NCI-H1694 (cell line): ENCODE data around the gene ING2.

Source experiments
- DNase-seq: peaks from one replicate; lab custom pipeline; 2025; lab: John Stamatoyannopoulos, UW

The ING2 gene

DNA sequence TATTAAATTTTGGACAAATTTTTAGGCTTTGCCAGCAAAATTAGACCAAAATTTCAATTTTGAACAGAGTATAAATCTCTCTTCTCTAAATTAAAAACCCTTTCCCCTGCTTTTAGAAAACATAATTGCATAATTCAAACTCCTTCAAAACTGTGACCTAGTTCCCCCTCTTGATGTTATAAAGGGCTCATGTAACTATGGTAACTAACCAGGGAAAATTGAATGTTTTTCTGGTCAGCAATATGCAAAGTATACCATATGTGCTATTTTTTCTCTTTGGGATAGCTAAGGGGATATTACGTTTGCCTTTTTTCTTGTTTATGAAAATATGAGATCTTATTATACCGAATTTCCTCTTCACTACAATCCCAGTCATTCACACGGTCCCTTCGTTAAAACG, 5.1 kb upstream of the ING2 start:
- DNase-seq = no peak

DNA sequence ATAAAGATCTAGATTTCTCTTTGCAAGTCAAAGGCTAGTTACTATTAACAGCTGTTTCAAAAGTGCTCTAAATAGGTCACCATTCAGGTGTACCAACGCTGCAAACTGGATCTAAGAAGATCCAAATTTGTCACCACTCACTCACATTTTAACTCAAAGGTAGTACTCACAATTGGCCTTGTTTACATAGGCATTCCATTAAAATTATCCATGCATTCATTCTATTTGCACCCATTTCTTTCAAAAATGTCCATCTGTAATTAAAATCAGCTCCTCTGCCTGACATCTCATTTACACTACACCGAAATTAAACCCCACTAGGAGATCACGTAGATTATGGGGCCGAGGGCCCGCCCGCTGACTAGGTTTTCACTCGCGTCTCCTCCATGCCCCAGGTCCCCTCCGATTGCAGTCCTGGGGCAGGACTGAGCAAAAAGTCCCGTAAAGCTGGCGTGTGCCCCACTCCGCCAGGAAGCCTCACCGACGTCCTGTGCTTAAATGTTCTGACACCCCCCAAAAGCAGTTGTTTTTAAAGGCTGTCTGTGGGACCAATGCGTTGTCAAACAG, 1.3 kb upstream of the ING2 start:
- DNase-seq = peak; percentile 14

DNA sequence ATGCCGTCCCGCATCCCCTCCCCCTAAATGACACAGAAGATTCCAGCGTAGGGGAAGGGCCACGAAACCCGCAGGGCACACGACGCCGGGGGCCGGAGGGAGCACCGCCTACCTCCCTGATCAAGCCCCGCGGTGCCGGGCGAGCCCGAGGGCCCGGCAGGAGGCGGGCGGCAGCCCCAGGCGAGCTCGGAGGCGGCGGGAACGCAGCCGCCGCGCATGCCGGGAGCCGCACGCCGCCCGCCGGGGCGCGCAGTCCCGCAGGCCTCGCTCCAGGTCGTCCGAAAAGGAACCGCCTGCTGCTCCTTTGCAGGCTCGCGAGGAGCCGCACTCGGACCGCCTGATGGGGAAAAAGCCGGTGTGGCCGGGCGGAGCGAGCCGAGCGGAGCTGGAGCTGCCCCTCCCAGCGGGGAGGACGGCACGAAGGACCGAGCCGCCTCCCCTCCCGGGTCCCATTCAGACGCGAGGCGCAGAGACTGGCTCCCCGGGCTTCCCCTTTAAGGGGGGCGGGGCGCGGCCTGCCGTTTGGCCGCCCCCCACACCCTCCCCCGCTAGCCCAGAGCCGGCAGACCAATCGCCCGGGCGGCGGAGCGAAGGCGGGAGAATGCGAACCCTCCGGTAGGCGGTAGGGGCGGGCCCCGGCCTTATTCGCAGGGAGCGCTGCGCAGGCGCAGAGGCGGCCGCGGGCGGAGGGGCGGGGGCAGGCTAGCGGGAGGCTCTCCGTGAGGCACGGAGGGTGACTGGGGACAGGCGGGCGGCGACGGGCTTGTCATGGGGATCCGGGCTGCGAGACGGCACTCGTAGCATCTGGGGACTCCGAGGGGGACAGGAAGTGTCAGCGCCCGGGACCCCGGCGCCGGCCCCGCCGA, 561 bp upstream of the ING2 start:
- DNase-seq = peak; percentile 87

DNA sequence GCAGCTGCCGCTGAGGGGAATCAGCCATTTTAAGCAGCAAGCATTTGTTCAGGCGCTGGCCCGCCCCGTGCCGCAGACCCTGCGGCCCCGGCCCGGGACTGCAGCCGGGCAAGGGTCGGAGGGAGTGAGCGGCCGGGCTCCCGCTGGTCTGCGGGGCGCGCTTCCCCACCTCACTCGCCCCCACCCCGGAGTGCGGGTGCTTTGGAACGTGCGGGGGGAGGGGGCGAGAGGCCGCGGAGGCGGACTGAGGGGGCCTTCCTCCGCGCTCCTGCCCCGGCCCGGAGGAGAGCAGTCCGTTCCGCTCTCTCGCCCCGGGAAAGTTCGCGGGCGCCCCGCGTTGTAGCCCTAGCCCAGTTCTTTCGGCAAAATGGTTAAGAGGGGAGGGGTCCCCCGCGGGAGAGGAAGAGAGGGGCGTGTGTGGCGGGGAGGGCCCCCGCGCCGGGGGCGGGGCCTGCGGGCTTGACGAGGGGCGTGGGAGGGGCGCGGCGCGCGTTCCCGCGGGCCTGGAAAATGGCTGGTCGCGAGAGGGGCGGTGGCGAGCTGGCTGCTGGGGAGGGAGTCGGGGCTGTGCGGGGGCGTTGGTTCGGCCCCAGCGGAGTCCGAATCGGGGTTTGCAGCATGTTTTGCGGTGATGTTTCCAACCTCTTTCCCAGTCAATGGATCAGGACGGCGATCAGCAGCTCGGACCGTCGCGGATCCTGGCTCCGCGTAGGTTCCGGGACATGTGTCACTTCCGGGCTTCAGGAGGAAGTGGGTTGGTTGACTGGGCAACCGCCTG, 942 bp downstream of the ING2 start:
- DNase-seq = peak; percentile 26

DNA sequence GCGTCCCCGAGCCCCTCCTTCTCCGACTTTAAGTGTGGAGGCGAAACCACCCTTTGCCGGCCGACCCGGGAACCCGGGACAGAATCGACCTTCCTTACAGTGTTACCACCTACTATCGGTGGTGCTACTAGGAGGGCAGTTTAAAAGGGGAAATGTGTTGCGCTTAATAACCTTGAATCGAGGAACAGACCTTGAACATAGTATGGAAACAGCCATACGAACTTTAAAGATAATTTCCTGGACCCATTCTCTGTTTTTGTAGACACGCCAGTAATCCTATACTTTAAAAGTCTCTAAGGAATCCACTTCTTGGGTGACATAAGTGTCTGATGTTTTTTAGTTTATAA, 1.5 kb downstream of the ING2 start:
- no peak for DNase-seq

DNA sequence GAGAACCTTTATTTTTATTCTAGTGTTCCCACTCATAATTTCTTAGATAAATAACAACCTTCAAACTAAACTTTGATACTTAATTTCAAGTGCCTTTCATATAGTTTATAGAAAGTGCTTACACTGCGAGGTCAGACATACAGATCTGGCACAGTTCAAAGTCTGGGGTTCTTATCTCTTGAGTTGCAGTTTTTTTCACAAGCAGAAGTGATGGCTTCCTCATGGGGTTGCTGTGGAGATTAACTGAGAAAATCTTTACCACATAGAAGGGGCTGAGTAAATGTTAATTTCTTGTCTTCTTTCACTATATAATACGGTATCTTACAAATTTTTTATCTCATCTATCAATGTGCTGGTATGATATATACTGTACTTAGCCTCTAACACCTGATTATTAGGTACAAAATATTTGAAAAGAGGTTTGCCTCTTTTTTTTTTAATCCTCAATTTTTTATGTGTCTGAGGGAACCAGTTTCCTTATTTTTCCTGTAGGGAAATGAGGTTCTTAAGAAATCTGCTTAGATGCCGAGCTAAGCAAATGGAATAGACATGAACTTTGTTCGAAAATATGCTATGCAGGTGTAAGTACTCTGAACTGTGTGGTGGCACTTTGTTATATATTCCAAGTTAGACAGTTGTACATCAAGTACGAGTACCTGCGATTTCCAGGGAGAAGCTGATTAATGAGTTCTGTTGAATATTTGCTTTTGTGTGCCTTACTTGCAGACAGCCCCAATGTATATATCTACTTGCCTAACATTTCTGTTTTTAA, 3.3 kb downstream of the ING2 start:
- no peak for DNase-seq

DNA sequence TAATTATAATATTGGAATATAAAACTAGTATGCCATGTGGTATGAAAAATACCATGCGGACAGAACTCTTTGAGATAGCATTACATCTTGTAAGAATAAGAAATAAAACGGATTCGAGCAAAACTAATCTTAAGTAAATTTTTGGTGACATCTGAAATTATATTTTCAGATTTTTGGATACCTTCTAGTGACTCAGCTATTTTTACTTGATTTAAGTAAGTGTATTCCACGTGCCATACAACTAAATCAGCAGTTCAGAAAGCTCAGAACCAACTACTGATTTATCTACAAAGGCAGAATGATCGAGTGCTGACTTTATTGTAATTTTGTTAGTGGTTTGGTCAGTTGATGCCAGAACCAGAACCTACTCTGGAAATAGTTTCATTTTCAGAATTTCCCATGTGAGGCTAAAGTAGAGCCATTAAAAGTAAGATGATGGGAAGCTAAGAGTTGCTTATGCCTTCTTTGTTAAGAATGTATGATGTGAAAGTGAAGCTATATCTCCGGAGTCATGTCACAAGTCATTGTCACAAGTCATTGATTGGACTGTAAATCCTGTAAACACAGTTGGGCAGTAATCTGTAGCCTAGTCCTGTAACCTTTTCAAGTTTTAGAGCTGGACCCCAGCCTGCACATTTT, 4.0 kb downstream of the ING2 start:
- DNase-seq = no peak

DNA sequence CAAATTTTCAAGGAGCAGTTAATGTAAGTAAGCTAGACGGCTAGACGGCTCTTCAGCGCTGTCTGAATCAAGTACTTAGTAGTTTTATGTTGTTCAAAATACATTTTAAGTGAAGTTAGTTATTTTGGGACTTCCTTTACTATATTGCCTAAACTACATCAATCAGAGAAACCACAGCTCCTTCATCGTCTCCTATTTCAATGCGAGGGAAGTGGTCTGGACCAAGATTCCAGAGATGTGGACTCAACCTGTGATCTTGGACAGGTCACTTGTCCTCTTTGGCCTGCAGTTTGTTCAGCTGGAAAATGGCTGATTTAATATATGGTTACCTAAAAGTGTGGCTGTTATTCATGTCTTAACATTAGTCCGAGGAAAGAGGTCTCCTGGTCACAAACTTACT, 10.6 kb downstream of the ING2 start:
- no peak for DNase-seq

DNA sequence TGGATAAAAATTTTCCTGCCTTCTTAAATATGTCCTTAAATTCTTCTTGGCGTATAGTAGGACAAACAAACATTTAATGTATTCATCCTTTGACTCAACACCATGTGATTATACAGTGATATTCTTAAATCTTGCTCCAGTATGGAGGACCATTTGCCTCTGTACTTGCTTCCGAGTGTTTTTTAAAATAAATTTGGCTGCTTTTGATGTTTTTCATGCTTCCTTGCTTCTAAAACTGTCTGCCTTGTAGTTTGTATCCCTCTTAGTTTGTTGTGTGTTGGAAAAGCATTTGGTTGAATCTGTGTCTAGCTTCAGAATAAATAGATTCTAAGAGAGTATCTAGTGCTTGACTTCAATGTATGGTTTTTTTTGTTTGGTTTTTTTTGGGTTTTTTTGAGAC, 12.3 kb downstream of the ING2 start:
- DNase-seq = no peak

DNA sequence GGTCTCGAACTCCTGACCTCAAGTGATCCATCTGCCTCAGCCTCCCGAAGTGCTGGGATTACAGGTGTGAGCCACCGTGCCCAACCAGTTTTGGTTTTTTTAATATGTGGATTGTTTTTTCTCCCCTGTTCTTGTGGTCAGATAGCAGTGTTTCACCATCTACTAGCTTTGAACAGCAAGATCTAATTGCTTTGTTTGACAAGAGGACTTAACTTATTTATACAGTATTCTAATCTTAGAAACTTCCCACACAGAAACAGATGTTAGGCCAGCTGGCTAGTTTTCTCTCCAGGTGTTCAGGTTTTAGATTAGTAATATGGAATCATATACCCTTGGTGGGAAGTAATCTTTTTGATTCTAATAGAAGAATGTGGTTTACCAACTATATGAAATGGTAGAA, 12.9 kb downstream of the ING2 start:
- DNase-seq = peak; percentile 2

DNA sequence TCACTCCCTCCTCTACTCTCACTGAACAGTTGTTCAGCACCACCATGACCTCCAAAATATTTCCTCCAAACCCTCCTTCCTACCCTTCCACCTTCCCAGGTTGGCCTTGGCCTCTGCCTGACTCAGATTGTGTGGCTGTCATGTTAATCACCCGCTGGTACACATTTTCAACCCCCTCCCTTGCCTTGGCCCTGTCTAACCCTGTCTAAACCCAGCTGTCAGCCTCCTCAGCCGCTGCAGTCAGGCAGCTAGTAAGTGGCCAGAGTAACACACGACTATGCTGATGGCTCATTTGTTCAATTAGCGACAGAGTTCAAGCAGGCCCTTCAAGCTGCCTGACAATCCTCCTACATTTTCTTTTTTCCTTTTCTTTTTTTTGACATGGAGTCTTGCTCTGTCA, 18.0 kb downstream of the ING2 start:
- DNase-seq = no peak

DNA sequence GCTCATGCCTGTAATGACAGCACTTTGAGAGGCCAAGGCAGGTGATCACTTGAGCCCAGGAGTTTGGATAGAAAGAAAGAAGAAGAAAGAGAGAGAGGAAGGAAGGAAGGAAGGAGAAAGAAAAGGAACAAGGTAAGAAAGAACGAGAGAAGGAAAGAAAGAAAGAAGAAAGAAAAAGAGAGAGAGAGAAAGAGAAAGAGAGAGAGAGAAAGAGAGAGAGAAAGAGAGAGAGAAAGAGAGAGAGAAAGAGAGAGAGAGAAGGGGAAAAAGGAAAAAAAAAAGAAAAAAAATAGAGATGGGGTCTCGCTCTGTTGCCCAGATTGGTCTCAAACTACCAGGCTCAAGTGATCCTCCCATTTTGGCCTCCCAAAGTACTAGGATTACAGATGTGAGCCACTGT, 22.5 kb downstream of the ING2 start:
- DNase-seq = no peak

DNA sequence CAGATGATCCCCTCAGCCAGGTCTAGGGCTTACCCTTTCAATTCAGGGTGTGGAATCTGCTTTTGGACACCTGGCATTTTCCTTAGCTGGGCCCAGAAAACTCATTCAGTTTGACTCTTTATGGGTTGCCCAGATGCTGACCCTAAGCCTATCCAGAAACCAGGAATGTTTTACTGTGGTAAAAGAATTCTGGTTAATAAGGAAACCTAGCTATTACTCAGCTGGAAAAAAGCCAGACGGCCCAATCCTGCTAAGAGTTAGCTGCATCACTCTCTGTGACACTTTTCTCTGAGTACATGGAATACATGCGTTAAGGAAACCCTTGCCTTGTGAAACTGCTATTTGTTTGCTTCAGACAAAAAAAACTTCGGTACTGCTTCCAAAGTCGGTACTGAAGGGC, 28.0 kb downstream of the ING2 start:
- no peak for DNase-seq

DNA sequence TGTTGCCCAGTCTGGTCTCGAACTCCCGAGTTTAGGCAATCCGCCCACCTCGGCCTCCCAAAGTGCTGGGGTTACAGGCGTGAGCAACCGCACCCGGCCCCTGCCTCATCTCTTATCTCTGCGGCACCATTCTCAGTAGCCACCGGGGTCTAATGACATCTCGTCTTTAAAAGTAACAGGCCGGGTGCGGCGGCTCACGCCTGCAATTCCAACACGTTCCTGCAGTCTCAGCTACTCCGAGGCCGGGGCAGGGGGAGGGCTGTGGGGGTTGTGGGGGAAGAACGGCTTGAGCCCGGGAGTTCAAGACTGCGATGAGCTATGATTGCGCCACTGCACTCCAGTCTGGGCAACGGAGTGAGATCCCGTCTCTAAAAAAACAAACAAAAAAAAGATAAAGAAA, 28.8 kb downstream of the ING2 start:
- DNase-seq = no peak

DNA sequence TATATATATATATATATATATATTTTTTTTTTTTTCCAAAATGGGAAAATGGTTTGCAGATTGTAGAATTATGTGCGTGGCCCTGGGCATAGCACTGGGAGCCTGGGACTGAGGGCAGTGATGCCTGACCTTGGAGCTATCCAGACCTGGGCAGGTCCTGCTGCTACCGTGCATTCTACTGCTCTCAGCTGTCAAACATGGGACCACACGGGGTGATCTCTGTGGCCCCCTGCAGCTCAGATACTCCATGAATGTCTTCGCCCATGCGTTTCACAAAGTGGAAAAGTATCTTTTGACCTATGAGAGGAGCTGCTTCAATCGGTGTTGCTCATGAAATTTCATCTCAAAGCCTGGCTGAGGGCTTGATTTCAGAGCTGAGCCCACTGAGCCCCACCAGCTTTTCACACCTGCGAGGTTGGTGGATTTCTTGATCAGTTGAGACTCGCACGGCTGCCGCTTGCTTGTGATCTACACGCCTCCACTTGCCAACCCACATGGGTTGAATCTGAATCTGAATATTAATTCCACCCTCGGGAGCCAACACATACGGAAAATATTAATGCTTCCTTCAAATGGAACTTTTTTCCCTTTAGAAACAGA, 35.7 kb downstream of the ING2 start:
- no peak for DNase-seq

DNA sequence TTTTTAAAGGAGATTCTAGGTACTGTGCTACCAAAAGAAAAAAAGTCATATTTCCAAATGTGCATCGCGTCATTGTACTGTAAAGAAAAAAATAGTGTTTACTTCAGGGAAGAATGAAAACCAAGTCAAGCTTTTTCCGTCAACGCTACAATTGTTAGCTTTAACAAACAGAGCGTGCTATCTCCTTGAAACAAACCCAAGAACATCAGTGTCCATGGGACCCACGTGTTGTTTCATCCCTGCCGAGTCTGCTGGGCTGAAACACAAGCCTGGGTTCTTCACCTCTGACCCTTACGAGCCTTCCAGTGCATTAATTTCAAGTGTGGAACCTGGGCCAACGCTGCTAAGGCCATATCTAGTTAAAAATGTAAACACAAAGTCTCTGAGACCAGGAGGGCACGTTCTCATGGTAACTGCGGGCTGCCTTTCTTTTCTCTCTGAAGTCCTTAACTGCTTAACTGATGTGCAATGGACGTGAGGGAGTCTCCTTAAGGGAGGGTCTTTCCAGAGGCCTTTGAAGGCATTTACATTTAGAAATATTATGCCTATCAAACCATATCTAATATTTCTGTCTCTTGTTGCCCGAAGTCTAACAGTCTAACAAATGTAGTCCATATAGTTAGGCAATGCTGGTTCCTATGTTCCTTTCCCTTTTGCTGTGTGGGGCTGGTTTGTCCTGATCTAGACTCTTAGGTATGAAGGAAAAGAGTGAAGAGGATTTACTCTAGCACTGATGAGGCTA, 36.3 kb downstream of the ING2 start:
- no peak for DNase-seq

DNA sequence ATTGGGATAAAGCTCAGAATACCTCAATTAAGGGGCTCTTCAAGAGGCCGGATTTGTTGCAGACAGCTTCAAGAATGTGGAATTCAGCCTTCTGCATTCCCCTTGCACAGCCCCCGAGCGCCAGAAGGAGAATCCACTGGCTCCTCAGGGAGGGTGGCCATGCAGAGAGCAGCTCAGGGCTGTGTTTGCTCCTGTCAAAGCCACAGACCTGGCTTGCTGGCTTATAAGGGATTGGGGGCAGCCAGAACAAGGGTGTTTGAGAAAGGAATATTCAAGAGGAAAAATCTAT, 36.8 kb downstream of the ING2 start:
- DNase-seq = no peak

DNA sequence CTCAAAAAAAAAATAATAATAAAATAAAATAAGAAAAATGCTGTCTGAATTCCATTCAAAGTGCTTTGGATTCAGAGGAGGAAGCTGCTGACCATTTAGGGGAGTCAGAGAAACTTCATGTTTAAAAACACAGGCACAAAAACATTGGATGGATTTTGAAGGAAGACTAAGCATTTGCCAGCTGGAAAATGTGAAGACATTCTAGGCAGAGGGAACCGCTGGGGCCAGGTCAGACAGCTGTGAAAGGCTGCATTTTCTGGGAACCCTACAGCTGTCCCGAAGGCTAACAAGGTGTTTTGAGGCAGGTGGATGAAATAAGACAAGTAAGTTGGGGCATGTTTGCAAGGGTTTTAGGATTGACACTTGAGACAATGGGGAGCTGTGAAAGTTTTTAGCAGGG, 38.6 kb downstream of the ING2 start:
- no peak for DNase-seq

DNA sequence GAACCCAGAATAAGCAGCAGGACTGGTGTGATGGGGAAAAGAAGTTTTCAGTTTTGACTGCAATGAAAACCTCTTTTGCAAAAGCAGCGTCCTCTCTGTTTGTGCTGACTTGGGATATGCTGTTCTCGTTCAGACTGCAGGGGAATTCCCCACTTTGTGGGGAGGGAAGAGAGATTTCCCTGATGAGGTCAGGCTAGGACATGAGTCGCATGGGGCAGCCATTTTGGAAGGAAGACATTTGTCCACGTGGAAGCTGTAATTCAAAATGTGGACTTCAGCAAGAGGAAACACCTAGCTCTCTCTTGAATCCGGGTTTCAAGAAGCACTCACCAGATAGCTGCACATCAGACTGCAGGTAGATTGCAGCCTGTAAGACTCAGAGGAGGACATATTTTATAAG, 39.3 kb downstream of the ING2 start:
- no peak for DNase-seq

DNA sequence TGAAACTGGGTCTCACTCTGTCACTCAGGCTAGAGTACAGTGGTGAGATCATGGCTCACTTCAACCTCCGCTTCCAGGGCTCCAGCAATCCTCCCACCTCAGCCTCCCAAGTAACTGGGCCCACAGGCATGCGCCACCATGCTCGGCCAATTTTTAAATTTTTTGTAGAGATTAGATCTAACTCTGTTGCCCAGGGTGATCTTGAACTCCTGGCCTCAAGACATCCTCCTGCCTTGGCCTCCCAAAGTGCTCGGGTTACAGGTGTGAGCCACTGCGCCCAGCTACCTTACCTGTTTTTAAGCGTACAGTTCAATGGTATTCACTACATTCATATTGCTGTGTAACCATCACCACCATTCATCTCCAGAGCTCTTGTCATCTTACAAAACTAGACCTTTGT, 41.5 kb downstream of the ING2 start:
- DNase-seq = no peak

DNA sequence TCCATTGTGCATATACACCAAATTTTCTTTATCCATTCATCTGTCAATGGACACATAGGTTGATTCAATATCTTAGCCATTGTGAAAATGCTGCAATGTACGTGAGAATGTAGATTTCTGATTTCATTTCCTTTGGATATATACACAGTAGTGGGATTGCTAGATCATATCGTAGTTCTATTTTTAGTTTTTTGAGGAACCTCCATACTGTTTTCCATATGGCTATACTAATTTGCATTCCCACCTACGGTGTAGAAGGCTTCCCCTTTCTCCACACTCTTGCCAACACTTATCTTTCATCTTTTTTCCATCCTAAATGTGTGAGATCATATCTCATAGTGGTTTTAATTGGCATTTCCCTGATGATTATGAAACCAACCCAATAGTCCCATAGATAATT, 43.4 kb downstream of the ING2 start:
- no peak for DNase-seq
